Measurements from ENCODE around the gene WNT8A.
"Not testable (repeated sequence)": the region's sequence is repeated elsewhere in the genome, so short reads cannot be mapped to it uniquely, and the experiment has no call there.

Gene WNT8A

GRCh38 chr5:138065102-138065501 lies 18.7 kb upstream of the WNT8A start:
- Histone ChIP-seq H3K36me3 (no peaks in the 10 kb centered on the region), H3K9me3 (no peaks in the 10 kb centered on the region), H3K4me1 (ENCODE audit: control insufficient read depth in 1 of 2, insufficient read depth in 1 of 2, low read depth in 1 of 2, low read length in 1 of 2) (no peaks in the 10 kb centered on the region), H3K4me3 (ENCODE audit: low read depth in 1 of 2, low read length in 1 of 2) (no peak overlapping the region), H3K27ac (no peak overlapping the region), H3K27me3 (no peaks in the 10 kb centered on the region)
- no peak for TF ChIP-seq CTCF (IDR thresholded peaks at IDR 0.05)

GRCh38 chr5:138067945-138068344 lies 15.9 kb upstream of the WNT8A start:
- Histone ChIP-seq H3K4me3 (ENCODE audit: low read depth in 1 of 2, low read length in 1 of 2) (no peak overlapping the region), H3K27ac (no peak overlapping the region), H3K4me1 (ENCODE audit: control insufficient read depth in 1 of 2, insufficient read depth in 1 of 2, low read depth in 1 of 2, low read length in 1 of 2) (no peaks in the 10 kb centered on the region), H3K27me3 (peaks cover 8% of the 10 kb centered on the region), H3K36me3 (no peaks in the 10 kb centered on the region), H3K9me3 (no peaks in the 10 kb centered on the region)
- no peak for TF ChIP-seq CTCF (IDR thresholded peaks at IDR 0.05)

GRCh38 chr5:138068742-138069600 lies 14.9 kb upstream of the WNT8A start:
- no peaks in the 10 kb centered on the region for H3K9me3 ChIP-seq
- H3K4me3 ChIP-seq (ENCODE audit: low read depth in 1 of 2, low read length in 1 of 2): no peak overlapping the region
- no peaks in the 10 kb centered on the region for H3K4me1 ChIP-seq (ENCODE audit: control insufficient read depth in 1 of 2, insufficient read depth in 1 of 2, low read depth in 1 of 2, low read length in 1 of 2)
- no peak overlapping the region for H3K27ac ChIP-seq
- peaks cover 8% of the 10 kb centered on the region for H3K27me3 ChIP-seq
- no peaks in the 10 kb centered on the region for H3K36me3 ChIP-seq
- peak; percentile 74 for TF ChIP-seq CTCF (IDR thresholded peaks at IDR 0.05)

GRCh38 chr5:138070026-138070425 lies 13.8 kb upstream of the WNT8A start:
- not testable (repeated sequence) for H3K4me3 ChIP-seq (ENCODE audit: low read depth in 1 of 2, low read length in 1 of 2); H3K4me1 ChIP-seq (ENCODE audit: control insufficient read depth in 1 of 2, insufficient read depth in 1 of 2, low read depth in 1 of 2, low read length in 1 of 2); H3K9me3 ChIP-seq; H3K27ac ChIP-seq; H3K27me3 ChIP-seq; H3K36me3 ChIP-seq

- peak; percentile 83 for TF ChIP-seq CTCF (IDR thresholded peaks at IDR 0.05)
- Histone ChIP-seq H3K27ac (no peak overlapping the region), H3K36me3 (no peaks in the 10 kb centered on the region), H3K9me3 (no peaks in the 10 kb centered on the region), H3K27me3 (peaks cover 1% of the 10 kb centered on the region), H3K4me1 (ENCODE audit: control insufficient read depth in 1 of 2, insufficient read depth in 1 of 2, low read depth in 1 of 2, low read length in 1 of 2) (no peaks in the 10 kb centered on the region), H3K4me3 (ENCODE audit: low read depth in 1 of 2, low read length in 1 of 2) (no peak overlapping the region)
Measured at GRCh38 chr5:138077064-138077696, 6.7 kb upstream of the WNT8A start.

- Histone ChIP-seq H3K27me3 (no peaks in the 10 kb centered on the region), H3K4me3 (ENCODE audit: low read depth in 1 of 2, low read length in 1 of 2) (no peak overlapping the region), H3K9me3 (no peaks in the 10 kb centered on the region), H3K36me3 (no peaks in the 10 kb centered on the region), H3K4me1 (ENCODE audit: control insufficient read depth in 1 of 2, insufficient read depth in 1 of 2, low read depth in 1 of 2, low read length in 1 of 2) (no peaks in the 10 kb centered on the region), H3K27ac (no peak overlapping the region)
- TF ChIP-seq CTCF (IDR thresholded peaks at IDR 0.05): no peak
Measured at GRCh38 chr5:138078006-138078643, 5.7 kb upstream of the WNT8A start.

All from neutrophil (primary cell).